Measurements from ENCODE around the gene SNCAIP.

DNA sequence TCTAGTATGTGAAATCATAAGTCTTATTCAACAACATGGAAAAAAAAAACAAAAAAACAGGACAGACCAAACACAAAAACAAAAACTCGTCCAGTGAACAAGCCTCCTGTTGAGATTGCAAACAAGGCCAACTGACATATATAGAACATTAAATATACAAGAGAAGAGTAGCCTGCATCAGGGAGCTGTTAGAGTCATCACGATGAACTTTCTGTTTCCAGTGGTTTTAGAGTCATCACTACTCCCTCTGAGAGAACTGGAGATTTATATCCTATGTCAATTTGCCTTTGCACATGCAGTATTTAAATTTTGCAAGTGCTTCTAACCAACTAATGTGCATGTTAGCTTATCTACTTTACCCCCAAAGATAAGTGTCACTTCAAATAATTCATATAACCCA lies 9.9 kb downstream of the SNCAIP start:
- TF ChIP-seq EZH2 (IDR thresholded peaks at IDR 0.05; ENCODE audit: low read depth, unreplicated experiment), result no peak
- TF ChIP-seq, protein P1, sequence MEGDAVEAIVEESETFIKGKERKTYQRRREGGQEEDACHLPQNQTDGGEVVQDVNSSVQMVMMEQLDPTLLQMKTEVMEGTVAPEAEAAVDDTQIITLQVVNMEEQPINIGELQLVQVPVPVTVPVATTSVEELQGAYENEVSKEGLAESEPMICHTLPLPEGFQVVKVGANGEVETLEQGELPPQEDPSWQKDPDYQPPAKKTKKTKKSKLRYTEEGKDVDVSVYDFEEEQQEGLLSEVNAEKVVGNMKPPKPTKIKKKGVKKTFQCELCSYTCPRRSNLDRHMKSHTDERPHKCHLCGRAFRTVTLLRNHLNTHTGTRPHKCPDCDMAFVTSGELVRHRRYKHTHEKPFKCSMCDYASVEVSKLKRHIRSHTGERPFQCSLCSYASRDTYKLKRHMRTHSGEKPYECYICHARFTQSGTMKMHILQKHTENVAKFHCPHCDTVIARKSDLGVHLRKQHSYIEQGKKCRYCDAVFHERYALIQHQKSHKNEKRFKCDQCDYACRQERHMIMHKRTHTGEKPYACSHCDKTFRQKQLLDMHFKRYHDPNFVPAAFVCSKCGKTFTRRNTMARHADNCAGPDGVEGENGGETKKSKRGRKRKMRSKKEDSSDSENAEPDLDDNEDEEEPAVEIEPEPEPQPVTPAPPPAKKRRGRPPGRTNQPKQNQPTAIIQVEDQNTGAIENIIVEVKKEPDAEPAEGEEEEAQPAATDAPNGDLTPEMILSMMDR (conservative IDR thresholded peaks at IDR 0.05; ENCODE audit: low read depth in 2 of 2), result no peak
- no peak for TF ChIP-seq POLR2AphosphoS5 (IDR thresholded peaks at IDR 0.05; ENCODE audit: low read depth)
- TF ChIP-seq, protein P2, sequence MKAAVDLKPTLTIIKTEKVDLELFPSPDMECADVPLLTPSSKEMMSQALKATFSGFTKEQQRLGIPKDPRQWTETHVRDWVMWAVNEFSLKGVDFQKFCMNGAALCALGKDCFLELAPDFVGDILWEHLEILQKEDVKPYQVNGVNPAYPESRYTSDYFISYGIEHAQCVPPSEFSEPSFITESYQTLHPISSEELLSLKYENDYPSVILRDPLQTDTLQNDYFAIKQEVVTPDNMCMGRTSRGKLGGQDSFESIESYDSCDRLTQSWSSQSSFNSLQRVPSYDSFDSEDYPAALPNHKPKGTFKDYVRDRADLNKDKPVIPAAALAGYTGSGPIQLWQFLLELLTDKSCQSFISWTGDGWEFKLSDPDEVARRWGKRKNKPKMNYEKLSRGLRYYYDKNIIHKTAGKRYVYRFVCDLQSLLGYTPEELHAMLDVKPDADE (IDR thresholded peaks at IDR 0.05), result no peak
- no peak for TF ChIP-seq EZH2phosphoT487 (IDR thresholded peaks at IDR 0.05; ENCODE audit: unreplicated experiment)
- TF ChIP-seq, protein P3, sequence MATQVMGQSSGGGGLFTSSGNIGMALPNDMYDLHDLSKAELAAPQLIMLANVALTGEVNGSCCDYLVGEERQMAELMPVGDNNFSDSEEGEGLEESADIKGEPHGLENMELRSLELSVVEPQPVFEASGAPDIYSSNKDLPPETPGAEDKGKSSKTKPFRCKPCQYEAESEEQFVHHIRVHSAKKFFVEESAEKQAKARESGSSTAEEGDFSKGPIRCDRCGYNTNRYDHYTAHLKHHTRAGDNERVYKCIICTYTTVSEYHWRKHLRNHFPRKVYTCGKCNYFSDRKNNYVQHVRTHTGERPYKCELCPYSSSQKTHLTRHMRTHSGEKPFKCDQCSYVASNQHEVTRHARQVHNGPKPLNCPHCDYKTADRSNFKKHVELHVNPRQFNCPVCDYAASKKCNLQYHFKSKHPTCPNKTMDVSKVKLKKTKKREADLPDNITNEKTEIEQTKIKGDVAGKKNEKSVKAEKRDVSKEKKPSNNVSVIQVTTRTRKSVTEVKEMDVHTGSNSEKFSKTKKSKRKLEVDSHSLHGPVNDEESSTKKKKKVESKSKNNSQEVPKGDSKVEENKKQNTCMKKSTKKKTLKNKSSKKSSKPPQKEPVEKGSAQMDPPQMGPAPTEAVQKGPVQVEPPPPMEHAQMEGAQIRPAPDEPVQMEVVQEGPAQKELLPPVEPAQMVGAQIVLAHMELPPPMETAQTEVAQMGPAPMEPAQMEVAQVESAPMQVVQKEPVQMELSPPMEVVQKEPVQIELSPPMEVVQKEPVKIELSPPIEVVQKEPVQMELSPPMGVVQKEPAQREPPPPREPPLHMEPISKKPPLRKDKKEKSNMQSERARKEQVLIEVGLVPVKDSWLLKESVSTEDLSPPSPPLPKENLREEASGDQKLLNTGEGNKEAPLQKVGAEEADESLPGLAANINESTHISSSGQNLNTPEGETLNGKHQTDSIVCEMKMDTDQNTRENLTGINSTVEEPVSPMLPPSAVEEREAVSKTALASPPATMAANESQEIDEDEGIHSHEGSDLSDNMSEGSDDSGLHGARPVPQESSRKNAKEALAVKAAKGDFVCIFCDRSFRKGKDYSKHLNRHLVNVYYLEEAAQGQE (IDR thresholded peaks at IDR 0.05; ENCODE audit: unreplicated experiment), result no peak
- TF ChIP-seq NANOG (IDR thresholded peaks at IDR 0.05; ENCODE audit: borderline replicate concordance), result no peak
- TF ChIP-seq, protein P4, sequence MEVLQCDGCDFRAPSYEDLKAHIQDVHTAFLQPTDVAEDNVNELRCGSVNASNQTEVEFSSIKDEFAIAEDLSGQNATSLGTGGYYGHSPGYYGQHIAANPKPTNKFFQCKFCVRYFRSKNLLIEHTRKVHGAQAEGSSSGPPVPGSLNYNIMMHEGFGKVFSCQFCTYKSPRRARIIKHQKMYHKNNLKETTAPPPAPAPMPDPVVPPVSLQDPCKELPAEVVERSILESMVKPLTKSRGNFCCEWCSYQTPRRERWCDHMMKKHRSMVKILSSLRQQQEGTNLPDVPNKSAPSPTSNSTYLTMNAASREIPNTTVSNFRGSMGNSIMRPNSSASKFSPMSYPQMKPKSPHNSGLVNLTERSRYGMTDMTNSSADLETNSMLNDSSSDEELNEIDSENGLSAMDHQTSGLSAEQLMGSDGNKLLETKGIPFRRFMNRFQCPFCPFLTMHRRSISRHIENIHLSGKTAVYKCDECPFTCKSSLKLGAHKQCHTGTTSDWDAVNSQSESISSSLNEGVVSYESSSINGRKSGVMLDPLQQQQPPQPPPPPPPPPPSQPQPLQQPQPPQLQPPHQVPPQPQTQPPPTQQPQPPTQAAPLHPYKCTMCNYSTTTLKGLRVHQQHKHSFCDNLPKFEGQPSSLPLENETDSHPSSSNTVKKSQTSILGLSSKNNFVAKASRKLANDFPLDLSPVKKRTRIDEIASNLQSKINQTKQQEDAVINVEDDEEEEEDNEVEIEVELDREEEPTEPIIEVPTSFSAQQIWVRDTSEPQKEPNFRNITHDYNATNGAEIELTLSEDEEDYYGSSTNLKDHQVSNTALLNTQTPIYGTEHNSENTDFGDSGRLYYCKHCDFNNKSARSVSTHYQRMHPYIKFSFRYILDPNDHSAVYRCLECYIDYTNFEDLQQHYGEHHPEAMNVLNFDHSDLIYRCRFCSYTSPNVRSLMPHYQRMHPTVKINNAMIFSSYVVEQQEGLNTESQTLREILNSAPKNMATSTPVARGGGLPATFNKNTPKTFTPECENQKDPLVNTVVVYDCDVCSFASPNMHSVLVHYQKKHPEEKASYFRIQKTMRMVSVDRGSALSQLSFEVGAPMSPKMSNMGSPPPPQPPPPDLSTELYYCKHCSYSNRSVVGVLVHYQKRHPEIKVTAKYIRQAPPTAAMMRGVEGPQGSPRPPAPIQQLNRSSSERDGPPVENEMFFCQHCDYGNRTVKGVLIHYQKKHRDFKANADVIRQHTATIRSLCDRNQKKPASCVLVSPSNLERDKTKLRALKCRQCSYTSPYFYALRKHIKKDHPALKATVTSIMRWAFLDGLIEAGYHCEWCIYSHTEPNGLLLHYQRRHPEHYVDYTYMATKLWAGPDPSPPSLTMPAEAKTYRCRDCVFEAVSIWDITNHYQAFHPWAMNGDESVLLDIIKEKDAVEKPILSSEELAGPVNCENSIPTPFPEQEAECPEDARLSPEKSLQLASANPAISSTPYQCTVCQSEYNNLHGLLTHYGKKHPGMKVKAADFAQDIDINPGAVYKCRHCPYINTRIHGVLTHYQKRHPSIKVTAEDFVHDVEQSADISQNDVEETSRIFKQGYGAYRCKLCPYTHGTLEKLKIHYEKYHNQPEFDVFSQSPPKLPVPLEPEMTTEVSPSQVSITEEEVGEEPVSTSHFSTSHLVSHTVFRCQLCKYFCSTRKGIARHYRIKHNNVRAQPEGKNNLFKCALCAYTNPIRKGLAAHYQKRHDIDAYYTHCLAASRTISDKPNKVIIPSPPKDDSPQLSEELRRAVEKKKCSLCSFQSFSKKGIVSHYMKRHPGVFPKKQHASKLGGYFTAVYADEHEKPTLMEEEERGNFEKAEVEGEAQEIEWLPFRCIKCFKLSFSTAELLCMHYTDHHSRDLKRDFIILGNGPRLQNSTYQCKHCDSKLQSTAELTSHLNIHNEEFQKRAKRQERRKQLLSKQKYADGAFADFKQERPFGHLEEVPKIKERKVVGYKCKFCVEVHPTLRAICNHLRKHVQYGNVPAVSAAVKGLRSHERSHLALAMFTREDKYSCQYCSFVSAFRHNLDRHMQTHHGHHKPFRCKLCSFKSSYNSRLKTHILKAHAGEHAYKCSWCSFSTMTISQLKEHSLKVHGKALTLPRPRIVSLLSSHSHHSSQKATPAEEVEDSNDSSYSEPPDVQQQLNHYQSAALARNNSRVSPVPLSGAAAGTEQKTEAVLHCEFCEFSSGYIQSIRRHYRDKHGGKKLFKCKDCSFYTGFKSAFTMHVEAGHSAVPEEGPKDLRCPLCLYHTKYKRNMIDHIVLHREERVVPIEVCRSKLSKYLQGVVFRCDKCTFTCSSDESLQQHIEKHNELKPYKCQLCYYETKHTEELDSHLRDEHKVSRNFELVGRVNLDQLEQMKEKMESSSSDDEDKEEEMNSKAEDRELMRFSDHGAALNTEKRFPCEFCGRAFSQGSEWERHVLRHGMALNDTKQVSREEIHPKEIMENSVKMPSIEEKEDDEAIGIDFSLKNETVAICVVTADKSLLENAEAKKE (CRISPR knock-in tag; IDR thresholded peaks at IDR 0.05), result no peak
- no peak for TF ChIP-seq CREB1 (CRISPR knock-in tag; IDR thresholded peaks at IDR 0.05; ENCODE audit: low read depth)
- TF ChIP-seq JUNB (IDR thresholded peaks at IDR 0.05; ENCODE audit: unreplicated experiment), result no peak

Data from GM23338 (cell line).